NCI-H1436 (cell line): ENCODE data around the gene AKIP1.

Experiments used
- DNase-seq: peaks from one replicate; lab custom pipeline; 2025; lab: John Stamatoyannopoulos, UW

Gene AKIP1

GRCh38 chr11:8961401-8961800 lies 50.4 kb downstream of the AKIP1 start:
- DNase-seq, result no peak

GRCh38 chr11:8962841-8963240 lies 51.9 kb downstream of the AKIP1 start:
- no peak for DNase-seq

- DNase-seq, result peak; percentile 27
These were observed 52.8 kb downstream of the AKIP1 start for GRCh38 chr11:8963569-8964323.

- DNase-seq, result peak; percentile 50
These were observed 53.6 kb downstream of the AKIP1 start, which contains the start of gene TMEM9B for GRCh38 chr11:8964324-8965320. Gene TMEM9B, minus strand, starts transcription at chr11:8964442. Its CDS starts 129 bp downstream, at chr11:8964313.

GRCh38 chr11:8967184-8967583 lies 56.2 kb downstream of the AKIP1 start:
- DNase-seq, result no peak
